GM19099 (cell line): ENCODE results near the gene CYBB.

Experiments used
- POLR2A ChIP-seq: IDR thresholded peaks from 3 replicates; pipeline ENCODE4 v1.6.1; 2011; ENCODE audit warnings: low read depth; ENCODE audit not compliant: insufficient read length; ENCODE audit errors: extremely low read depth

The CYBB gene

GRCh38 chrX:37812110-37812509 lies 32.3 kb downstream of the CYBB start:
- no peak for TF ChIP-seq POLR2A

- no peak for TF ChIP-seq POLR2A
Measured at GRCh38 chrX:37813570-37813969, 33.7 kb downstream of the CYBB start.

GRCh38 chrX:37815366-37815765 lies 35.5 kb downstream of the CYBB start:
- no peak for TF ChIP-seq POLR2A

GRCh38 chrX:37816766-37817165 lies 36.9 kb downstream of the CYBB start:
- no peak for TF ChIP-seq POLR2A

GRCh38 chrX:37817176-37817575 lies 37.3 kb downstream of the CYBB start:
- TF ChIP-seq POLR2A, result no peak

- no peak for TF ChIP-seq POLR2A
Measured at GRCh38 chrX:37817579-37817978, 37.7 kb downstream of the CYBB start.

GRCh38 chrX:37818031-37818430 lies 38.2 kb downstream of the CYBB start:
- TF ChIP-seq POLR2A, result no peak

- no peak for TF ChIP-seq POLR2A
Measured at GRCh38 chrX:37820646-37821045, 40.8 kb downstream of the CYBB start.

GRCh38 chrX:37824491-37825214 lies 44.8 kb downstream of the CYBB start:
- no peak for TF ChIP-seq POLR2A

GRCh38 chrX:37825215-37825842 lies 45.5 kb downstream of the CYBB start:
- no peak for TF ChIP-seq POLR2A

GRCh38 chrX:37829721-37830120 lies 49.9 kb downstream of the CYBB start:
- no peak for TF ChIP-seq POLR2A

- no peak for TF ChIP-seq POLR2A
Measured at GRCh38 chrX:37830371-37830770, 50.5 kb downstream of the CYBB start.

GRCh38 chrX:37834937-37835336 lies 55.1 kb downstream of the CYBB start:
- TF ChIP-seq POLR2A, result no peak

GRCh38 chrX:37840931-37841330 lies 61.1 kb downstream of the CYBB start:
- TF ChIP-seq POLR2A, result no peak

GRCh38 chrX:37844622-37845021 lies 64.8 kb downstream of the CYBB start:
- TF ChIP-seq POLR2A, result no peak

GRCh38 chrX:37846141-37846540 lies 66.3 kb downstream of the CYBB start:
- no peak for TF ChIP-seq POLR2A
